CD4-positive, alpha-beta T cell (primary cell): ENCODE data around the gene ZNF778. TPM values are rescaled to one million over a fixed set of nuclear protein-coding genes. Genes with fewer than 3 reads are reported as not detected.

ENCODE experiments used
- ATAC-seq: fragments of 200-7000 bp; cut with Tn5 transposase; one replicate; pipeline ENCODE4 v1.10.0; 2022; ENCODE audit warnings: mild to moderate bottlenecking; ENCODE audit not compliant: poor library complexity
- CTCF ChIA-PET: fragments of 350-600 bp; sonication (Branson Sonifier 250); formaldehyde crosslinking; loops from one replicate; lab custom pipeline; 2021; ENCODE audit warnings: antibody characterized with exemption, inconsistent platforms; lab: Charles Lee
- POLR2A ChIA-PET: fragments of 350-600 bp; sonication (Branson Sonifier 250); formaldehyde crosslinking; loops from one replicate; lab custom pipeline; 2021; ENCODE audit warnings: antibody characterized with exemption, inconsistent platforms; lab: Charles Lee
- DNase-seq, 14 experiments: peaks; one replicate each; pipeline ENCODE4 v3.0.0-alpha.2; 2013 to 2020; ENCODE audit warnings: mixed read lengths in 2 of 14
- H3K27ac ChIP-seq, 2 donors: one replicate each; pipeline versions ENCODE4 v1.5.1 to v1.7.0; 2013; ENCODE audit warnings: low read length in 2 of 2, low read depth in 1 of 2, mild to moderate bottlenecking in 1 of 2
- H3K27me3 ChIP-seq, 2 experiments: 1 replicate in 1 of 2; 2 replicates in 1 of 2; pipeline versions ENCODE4 v1.6.1 to v1.7.0; 2013; ENCODE audit warnings: low read length in 2 of 2, control low read depth in 1 of 2, mild to moderate bottlenecking in 1 of 2, moderate library complexity in 1 of 2; ENCODE audit not compliant: insufficient read depth in 2 of 2, control insufficient read depth in 1 of 2
- H3K36me3 ChIP-seq: one replicate; pipeline ENCODE4 v1.6.1; 2013; ENCODE audit warnings: low read length, control low read depth; ENCODE audit not compliant: insufficient read depth
- H3K4me1 ChIP-seq: one replicate; pipeline ENCODE4 v1.6.1; 2013; ENCODE audit warnings: low read length, control low read depth; ENCODE audit not compliant: insufficient read depth
- H3K4me3 ChIP-seq: one replicate; pipeline ENCODE4 v1.5.1; 2013; ENCODE audit warnings: mild to moderate bottlenecking, low read length, moderate library complexity
- H3K9me3 ChIP-seq, 2 experiments: 1 replicate in 1 of 2; 2 replicates in 1 of 2; pipeline versions ENCODE4 v1.6.1 to v1.7.0; 2013; ENCODE audit warnings: low read length in 2 of 2, mild to moderate bottlenecking in 2 of 2, control low read depth in 1 of 2, moderate library complexity in 1 of 2; ENCODE audit not compliant: control insufficient read depth in 1 of 2, insufficient read depth in 1 of 2
- H3K27ac Mint-ChIP-seq: one replicate; pipeline ENCODE4 v1.8.0; 2020; ENCODE audit warnings: mixed read lengths
- H3K27me3 Mint-ChIP-seq: one replicate; pipeline ENCODE4 v1.8.0; 2021; ENCODE audit warnings: mixed read lengths
- H3K36me3 Mint-ChIP-seq: one replicate; pipeline ENCODE4 v1.8.0; 2021; ENCODE audit warnings: low read depth, mixed read lengths
- H3K4me1 Mint-ChIP-seq: one replicate; pipeline ENCODE4 v1.8.0; 2021; ENCODE audit warnings: low read depth, mixed read lengths
- H3K4me3 Mint-ChIP-seq: one replicate; pipeline ENCODE4 v1.8.0; 2020; ENCODE audit warnings: mild to moderate bottlenecking, mixed read lengths
- H3K9me3 Mint-ChIP-seq: one replicate; pipeline ENCODE4 v1.8.0; 2020; ENCODE audit warnings: mixed read lengths
- intact Hi-C, 2 experiments: fragments of 100-400 bp; cut with DNase I in 1 of 2; cut with micrococcal nuclease in 1 of 2; formaldehyde crosslinking; loops; one replicate each; pipeline versions ENCODE4 v1.15.1 to v1.9.0; 2023 to 2025; cut with DNase I, micrococcal nuclease
- total RNA-seq, 174 experiments: library from RNA in 2 of 174; stranded (reverse) in 2 of 174; gene quantifications; one replicate each; pipeline ENCODE4 v1.2.3 and lab custom pipeline; 2021 to 2026
- TF ChIP-seq, protein P1 (sequence below): fragments of 200-600 bp; IDR thresholded peaks from one replicate; pipeline ENCODE4 v1.8.0; 2022; ENCODE audit warnings: antibody characterized with exemption, mild to moderate bottlenecking

ZNF778 gene
- total RNA-seq, 2 experiments from 2014 or later: 4.0 to 6.7 TPM

GRCh38 chr16:89170346-89171215 is 46.9 kb upstream of the ZNF778 start:
- CTCF ChIA-PET: interaction anchor here (0.5 to 1.0 kb wide), 2 partner anchors 46 to 278 kb away, joined by 3 to 5 read pairs; no protein-coding TSS in a partner anchor
- no peaks in the 10 kb centered on the region for H3K36me3 Mint-ChIP-seq
- no peaks in the 10 kb centered on the region for H3K27me3 ChIP-seq
- H3K4me1 Mint-ChIP-seq: peaks cover 8% of the 10 kb centered on the region
- H3K4me1 ChIP-seq: peaks cover 30% of the 10 kb centered on the region
- no peaks in the 10 kb centered on the region for H3K36me3 ChIP-seq
- H3K9me3 Mint-ChIP-seq: no peaks in the 10 kb centered on the region
- TF ChIP-seq, protein P1, sequence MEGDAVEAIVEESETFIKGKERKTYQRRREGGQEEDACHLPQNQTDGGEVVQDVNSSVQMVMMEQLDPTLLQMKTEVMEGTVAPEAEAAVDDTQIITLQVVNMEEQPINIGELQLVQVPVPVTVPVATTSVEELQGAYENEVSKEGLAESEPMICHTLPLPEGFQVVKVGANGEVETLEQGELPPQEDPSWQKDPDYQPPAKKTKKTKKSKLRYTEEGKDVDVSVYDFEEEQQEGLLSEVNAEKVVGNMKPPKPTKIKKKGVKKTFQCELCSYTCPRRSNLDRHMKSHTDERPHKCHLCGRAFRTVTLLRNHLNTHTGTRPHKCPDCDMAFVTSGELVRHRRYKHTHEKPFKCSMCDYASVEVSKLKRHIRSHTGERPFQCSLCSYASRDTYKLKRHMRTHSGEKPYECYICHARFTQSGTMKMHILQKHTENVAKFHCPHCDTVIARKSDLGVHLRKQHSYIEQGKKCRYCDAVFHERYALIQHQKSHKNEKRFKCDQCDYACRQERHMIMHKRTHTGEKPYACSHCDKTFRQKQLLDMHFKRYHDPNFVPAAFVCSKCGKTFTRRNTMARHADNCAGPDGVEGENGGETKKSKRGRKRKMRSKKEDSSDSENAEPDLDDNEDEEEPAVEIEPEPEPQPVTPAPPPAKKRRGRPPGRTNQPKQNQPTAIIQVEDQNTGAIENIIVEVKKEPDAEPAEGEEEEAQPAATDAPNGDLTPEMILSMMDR: no peak
- intact Hi-C loops: loop anchor here in 1 of 2 experiments (1.0 to 2.0 kb wide), 2 partner anchors 22 to 46 kb away; partner anchors contain the start of gene ZNF778
- POLR2A ChIA-PET: interaction anchor here (0.8 to 1.6 kb wide), 5 partner anchors 22 to 313 kb away, joined by 3 to 10 read pairs (median 4); partner anchors contain the start of genes ACSF3, GALNS, TRAPPC2L and ZNF778
- H3K4me3 ChIP-seq: peak overlapping the region; percentile 53
- peak overlapping the region; percentile 79 for H3K4me3 Mint-ChIP-seq
- peaks cover 4% of the 10 kb centered on the region for H3K27me3 Mint-ChIP-seq
- peaks cover 0 to 5% of the 10 kb centered on the region in 2 experiments for H3K9me3 ChIP-seq
- peak; percentile 4 for ATAC-seq
- peak in 4 of 14 experiments; percentile 9 to 65 (median 32) for DNase-seq
- no peak overlapping the region for H3K27ac ChIP-seq
- H3K27ac Mint-ChIP-seq: no peak overlapping the region

- no peak within 1 kb of the TSS for H3K27ac Mint-ChIP-seq
- DNase-seq (peak; percentile 92 to 99 (median 95)), ATAC-seq (peak; percentile 96)
- Histone ChIP-seq H3K4me1 (peaks cover 30% of the 10 kb centered on the region), H3K36me3 (no peaks in the 10 kb centered on the region), H3K4me3 (peak within 1 kb of the TSS; percentile 53), H3K27me3 (no peaks in the 10 kb centered on the region), H3K9me3 (peaks cover 0 to 5% of the 10 kb centered on the region in 2 experiments), H3K27ac (no peak within 1 kb of the TSS)
- H3K36me3 Mint-ChIP-seq: no peaks in the 10 kb centered on the region
- CTCF ChIA-PET: interaction anchor here (0.5 to 1.0 kb wide), 2 partner anchors 45 to 277 kb away, joined by 3 to 5 read pairs; no protein-coding TSS in a partner anchor
- peaks cover 8% of the 10 kb centered on the region for H3K4me1 Mint-ChIP-seq
- no peaks in the 10 kb centered on the region for H3K9me3 Mint-ChIP-seq
- peak within 1 kb of the TSS; percentile 79 for H3K4me3 Mint-ChIP-seq
- peaks cover 4% of the 10 kb centered on the region for H3K27me3 Mint-ChIP-seq
- POLR2A ChIA-PET: interaction anchor here (0.8 to 1.6 kb wide), 5 partner anchors 21 to 314 kb away, joined by 3 to 10 read pairs (median 4); partner anchors contain the start of genes ACSF3, GALNS, TRAPPC2L and ZNF778
- TF ChIP-seq, protein P1: no peak
- intact Hi-C loops: loop anchor here in 1 of 2 experiments (1.0 to 2.0 kb wide), 2 partner anchors 21 to 45 kb away; partner anchors contain the start of gene ZNF778
These were observed 46.0 kb upstream of the ZNF778 start, which contains the start of gene CDH15 for GRCh38 chr16:89171216-89172170. Gene CDH15 (plus strand): TSS chr16:89171748. CDS start chr16:89171832, 84 bp downstream.

DNA sequence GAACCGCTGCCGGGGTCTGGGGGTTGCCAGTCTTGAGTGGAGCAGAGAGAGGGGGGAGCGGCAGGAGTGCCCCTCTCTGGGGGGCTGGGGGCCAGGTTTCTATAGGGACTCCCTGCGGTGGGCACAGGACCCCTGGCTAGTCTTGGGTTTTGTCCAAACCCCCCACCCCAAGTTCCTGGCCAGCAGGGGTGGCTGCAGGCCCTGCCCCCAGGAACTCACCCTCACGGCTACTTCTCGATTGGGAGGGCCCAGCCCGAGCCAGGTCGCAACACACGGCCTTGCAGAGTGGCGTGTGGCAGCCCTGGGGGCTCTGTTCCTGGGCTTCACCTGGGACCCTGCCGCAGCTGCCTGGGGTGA is 45.4 kb upstream of the ZNF778 start:
- Histone ChIP-seq H3K4me3 (no peak overlapping the region), H3K27me3 (no peaks in the 10 kb centered on the region), H3K9me3 (peaks cover 0 to 5% of the 10 kb centered on the region in 2 experiments), H3K27ac (no peak overlapping the region), H3K36me3 (no peaks in the 10 kb centered on the region), H3K4me1 (peaks cover 26% of the 10 kb centered on the region)
- peak in 1 of 14 experiments; percentile 54 for DNase-seq
- Mint-ChIP-seq H3K27me3 (peaks cover 4% of the 10 kb centered on the region), H3K4me3 (no peak overlapping the region), H3K4me1 (peaks cover 8% of the 10 kb centered on the region), H3K9me3 (no peaks in the 10 kb centered on the region), H3K36me3 (no peaks in the 10 kb centered on the region), H3K27ac (no peak overlapping the region)
- ChIA-PET POLR2A (no interaction called here), CTCF (no interaction called here)
- intact Hi-C loops: no loop called here
- TF ChIP-seq, protein P1: no peak
- no peak for ATAC-seq
